ENCODE data around the gene ALDH3B2. TPM values are rescaled to one million over a fixed set of nuclear protein-coding genes. Genes with fewer than 3 reads are reported as not detected.

ALDH3B2 gene
- total RNA-seq, 4 donors from 2014 or later, result not detected

GRCh38 chr11:67673902-67674301 is 521 bp downstream of the ALDH3B2 start:
- Histone ChIP-seq H3K4me3 (no peak overlapping the region), H3K36me3 (no peaks in the 10 kb centered on the region), H3K4me1 (no peaks in the 10 kb centered on the region), H3K27ac (no peak overlapping the region), H3K9me3 (no peaks in the 10 kb centered on the region), H3K27me3 (no peaks in the 10 kb centered on the region)
- peak in 1 of 3 donors; percentile 32 for DNase-seq
- TF ChIP-seq POLR2A (IDR thresholded peaks at IDR 0.05) (no peak), CTCF (IDR thresholded peaks at IDR 0.05) (no peak)

DNA sequence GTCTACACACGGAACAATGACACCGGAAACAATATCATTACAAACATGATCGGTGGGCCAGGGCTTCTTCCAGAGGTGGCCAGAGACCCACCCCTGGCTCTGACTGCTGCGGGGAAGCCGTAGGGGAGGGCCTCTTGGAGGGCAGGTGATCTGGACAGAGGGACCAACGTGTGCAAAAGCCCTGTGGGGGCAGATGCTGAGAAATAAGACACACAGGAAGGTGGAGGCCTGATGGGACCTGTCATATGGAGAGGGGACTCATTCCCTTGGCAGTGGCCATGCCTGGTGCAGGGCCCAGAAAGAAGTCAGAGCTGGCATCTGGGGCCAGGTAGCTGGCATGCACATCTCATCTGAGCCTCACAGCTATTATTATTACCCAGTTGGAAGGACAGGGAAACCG is 1.1 kb downstream of the ALDH3B2 start:
- Histone ChIP-seq H3K27ac (no peak overlapping the region), H3K4me3 (no peak overlapping the region), H3K36me3 (no peaks in the 10 kb centered on the region), H3K4me1 (no peaks in the 10 kb centered on the region), H3K9me3 (no peaks in the 10 kb centered on the region), H3K27me3 (no peaks in the 10 kb centered on the region)
- TF ChIP-seq POLR2A (IDR thresholded peaks at IDR 0.05) (no peak), CTCF (IDR thresholded peaks at IDR 0.05) (no peak)
- peak in 1 of 3 donors; percentile 13 for DNase-seq

- H3K9me3 ChIP-seq, result no peaks in the 10 kb centered on the region
- H3K4me3 ChIP-seq, result no peak overlapping the region
- TF ChIP-seq CTCF (IDR thresholded peaks at IDR 0.05) (no peak), POLR2A (IDR thresholded peaks at IDR 0.05) (no peak)
- H3K27me3 ChIP-seq, result no peaks in the 10 kb centered on the region
- H3K4me1 ChIP-seq, result peaks cover 0 to 14% (median 0%) of the 10 kb centered on the region in 4 donors
- no peaks in the 10 kb centered on the region for H3K36me3 ChIP-seq
- DNase-seq, result no peak
- no peak overlapping the region for H3K27ac ChIP-seq
These were observed 3.3 kb downstream of the ALDH3B2 start for GRCh38 chr11:67671211-67671520.

GRCh38 chr11:67670316-67671210 is 3.9 kb downstream of the ALDH3B2 start:
- H3K4me3 ChIP-seq, result no peak overlapping the region
- peaks cover 0 to 14% (median 0%) of the 10 kb centered on the region in 4 donors for H3K4me1 ChIP-seq
- no peaks in the 10 kb centered on the region for H3K27me3 ChIP-seq
- no peak for TF ChIP-seq POLR2A (IDR thresholded peaks at IDR 0.05)
- no peak for TF ChIP-seq CTCF (IDR thresholded peaks at IDR 0.05)
- DNase-seq, result peak in 1 of 3 donors; percentile 40
- no peaks in the 10 kb centered on the region for H3K36me3 ChIP-seq
- H3K9me3 ChIP-seq, result no peaks in the 10 kb centered on the region
- H3K27ac ChIP-seq, result no peak overlapping the region

GRCh38 chr11:67668192-67668551 is 6.3 kb downstream of the ALDH3B2 start:
- no peaks in the 10 kb centered on the region for H3K27me3 ChIP-seq
- H3K4me1 ChIP-seq, result peaks cover 0 to 14% (median 0%) of the 10 kb centered on the region in 4 donors
- DNase-seq, result no peak
- no peak overlapping the region for H3K4me3 ChIP-seq
- no peaks in the 10 kb centered on the region for H3K36me3 ChIP-seq
- TF ChIP-seq CTCF (IDR thresholded peaks at IDR 0.05) (no peak), POLR2A (IDR thresholded peaks at IDR 0.05) (no peak)
- H3K9me3 ChIP-seq, result no peaks in the 10 kb centered on the region
- H3K27ac ChIP-seq, result no peak overlapping the region

Data from Peyer's patch (tissue), 4 donors.